Skeletal muscle tissue (tissue), 4 donors: ENCODE data around the gene MFSD12. TPM values are rescaled to one million over a fixed set of nuclear protein-coding genes. Genes with fewer than 3 reads are reported as not detected.

Experiments
- H3K27ac ChIP-seq: one replicate; pipeline ENCODE4 v1.7.0; 2013; ENCODE audit warnings: mild to moderate bottlenecking, low read depth, low read length, inconsistent platforms
- H3K27me3 ChIP-seq, 3 donors: one replicate each; pipeline ENCODE4 v1.7.0; 2013; ENCODE audit warnings: low read length in 3 of 3; ENCODE audit not compliant: control insufficient read depth in 3 of 3, insufficient read depth in 3 of 3
- H3K36me3 ChIP-seq, 3 donors: one replicate each; pipeline ENCODE4 v1.7.0; 2013; ENCODE audit warnings: low read length in 3 of 3; ENCODE audit not compliant: control insufficient read depth in 3 of 3, insufficient read depth in 3 of 3
- H3K4me1 ChIP-seq, 3 donors: one replicate each; pipeline ENCODE4 v1.7.0; 2013; ENCODE audit warnings: low read length in 3 of 3, mild to moderate bottlenecking in 3 of 3; ENCODE audit not compliant: control insufficient read depth in 3 of 3, insufficient read depth in 3 of 3
- H3K4me3 ChIP-seq, 3 donors: one replicate each; pipeline ENCODE4 v1.7.0; 2013; ENCODE audit warnings: low read length in 3 of 3
- H3K9ac ChIP-seq, 3 donors: one replicate each; pipeline ENCODE4 v1.7.0; 2013; ENCODE audit warnings: low read length in 3 of 3, mild to moderate bottlenecking in 3 of 3, moderate library complexity in 2 of 3, low read depth in 1 of 3
- H3K9me3 ChIP-seq, 3 donors: one replicate each; pipeline ENCODE4 v1.7.0; 2013; ENCODE audit warnings: low read length in 3 of 3; ENCODE audit not compliant: control insufficient read depth in 3 of 3
- total RNA-seq: library from RNA; depleted of rRNA; stranded (reverse); fragments of >200 nt; gene quantifications from one replicate; pipeline ENCODE4 v1.2.3, GENCODE V29; 2014
- donor health status: Osteomylitis.

Gene MFSD12
- total RNA-seq, 1 donor from 2014 or later: 18.8 TPM

GRCh38 chr19:3537438-3538240 lies 19.7 kb downstream of the MFSD12 start:
- no peak overlapping the region for H3K27ac ChIP-seq
- peaks cover 21 to 28% (median 24%) of the 10 kb centered on the region in 3 donors for H3K36me3 ChIP-seq

GRCh38 chr19:3537101-3537437 lies 20.3 kb downstream of the MFSD12 start:
- no peaks in the 10 kb centered on the region for H3K4me1 ChIP-seq

More at GRCh38 chr19:3537438-3538240, 19.7 kb downstream of the MFSD12 start:
- no peaks in the 10 kb centered on the region for H3K9me3 ChIP-seq
- no peaks in the 10 kb centered on the region for H3K27me3 ChIP-seq
- H3K9ac ChIP-seq: no peak overlapping the region
- H3K4me3 ChIP-seq: no peak overlapping the region
- no peaks in the 10 kb centered on the region for H3K4me1 ChIP-seq

GRCh38 chr19:3536429-3537100 lies 20.8 kb downstream of the MFSD12 start:
- Histone ChIP-seq H3K36me3 (peaks cover 30 to 37% (median 32%) of the 10 kb centered on the region in 3 donors), H3K9ac (no peak overlapping the region)

More at GRCh38 chr19:3537101-3537437, 20.3 kb downstream of the MFSD12 start:
- Histone ChIP-seq H3K9ac (no peak overlapping the region), H3K36me3 (peaks cover 27 to 33% (median 27%) of the 10 kb centered on the region in 3 donors), H3K4me3 (no peak overlapping the region), H3K9me3 (no peaks in the 10 kb centered on the region), H3K27me3 (no peaks in the 10 kb centered on the region), H3K27ac (no peak overlapping the region)

GRCh38 chr19:3535981-3536380 lies 21.4 kb downstream of the MFSD12 start:
- no peaks in the 10 kb centered on the region for H3K9me3 ChIP-seq
- no peaks in the 10 kb centered on the region for H3K27me3 ChIP-seq
- peaks cover 35 to 43% (median 37%) of the 10 kb centered on the region in 3 donors for H3K36me3 ChIP-seq
- H3K4me3 ChIP-seq: no peak overlapping the region
- no peak overlapping the region for H3K9ac ChIP-seq
- H3K27ac ChIP-seq: no peak overlapping the region
- no peaks in the 10 kb centered on the region for H3K4me1 ChIP-seq

More at GRCh38 chr19:3536429-3537100, 20.8 kb downstream of the MFSD12 start:
- Histone ChIP-seq H3K4me3 (no peak overlapping the region), H3K9me3 (no peaks in the 10 kb centered on the region), H3K27me3 (no peaks in the 10 kb centered on the region), H3K4me1 (no peaks in the 10 kb centered on the region), H3K27ac (no peak overlapping the region)

- Histone ChIP-seq H3K36me3 (peaks cover 39 to 47% (median 42%) of the 10 kb centered on the region in 3 donors), H3K27me3 (no peaks in the 10 kb centered on the region), H3K27ac (no peak overlapping the region), H3K9ac (no peak overlapping the region), H3K4me3 (no peak overlapping the region), H3K9me3 (no peaks in the 10 kb centered on the region), H3K4me1 (no peaks in the 10 kb centered on the region)
These were observed 21.8 kb downstream of the MFSD12 start for GRCh38 chr19:3535563-3535965.

GRCh38 chr19:3535235-3535535 lies 22.2 kb downstream of the MFSD12 start:
- peaks cover 40 to 50% (median 43%) of the 10 kb centered on the region in 3 donors for H3K36me3 ChIP-seq

GRCh38 chr19:3534375-3535234 lies 22.8 kb downstream of the MFSD12 start:
- no peaks in the 10 kb centered on the region for H3K27me3 ChIP-seq
- no peaks in the 10 kb centered on the region for H3K4me1 ChIP-seq
- no peak overlapping the region for H3K9ac ChIP-seq
- no peak overlapping the region for H3K27ac ChIP-seq
- H3K9me3 ChIP-seq: no peaks in the 10 kb centered on the region
- peaks cover 40 to 50% (median 43%) of the 10 kb centered on the region in 3 donors for H3K36me3 ChIP-seq
- no peak overlapping the region for H3K4me3 ChIP-seq

More at GRCh38 chr19:3535235-3535535, 22.2 kb downstream of the MFSD12 start:
- Histone ChIP-seq H3K27me3 (no peaks in the 10 kb centered on the region), H3K4me3 (no peak overlapping the region), H3K9ac (no peak overlapping the region), H3K9me3 (no peaks in the 10 kb centered on the region), H3K27ac (no peak overlapping the region), H3K4me1 (no peaks in the 10 kb centered on the region)

- no peak overlapping the region for H3K9ac ChIP-seq
- H3K9me3 ChIP-seq: no peaks in the 10 kb centered on the region
- no peak overlapping the region for H3K4me3 ChIP-seq
- H3K27me3 ChIP-seq: no peaks in the 10 kb centered on the region
- no peak overlapping the region for H3K27ac ChIP-seq
- no peaks in the 10 kb centered on the region for H3K4me1 ChIP-seq
- peaks cover 40 to 50% (median 45%) of the 10 kb centered on the region in 3 donors for H3K36me3 ChIP-seq
These were observed 23.7 kb downstream of the MFSD12 start for GRCh38 chr19:3533563-3534216.

GRCh38 chr19:3533033-3533432 lies 24.4 kb downstream of the MFSD12 start:
- Histone ChIP-seq H3K9me3 (no peaks in the 10 kb centered on the region), H3K36me3 (peaks cover 44 to 50% (median 45%) of the 10 kb centered on the region in 3 donors), H3K27me3 (no peaks in the 10 kb centered on the region), H3K9ac (no peak overlapping the region), H3K4me3 (no peak overlapping the region), H3K4me1 (no peaks in the 10 kb centered on the region), H3K27ac (no peak overlapping the region)
